Measurements from ENCODE around the gene SH3D21.

SH3D21 gene

GRCh38 chr1:36284517-36284916, 21.7 kb upstream of the SH3D21 start:
- no peak for TF ChIP-seq CTCF (IDR thresholded peaks at IDR 0.05; ENCODE audit: borderline replicate concordance, control extremely low read depth, extremely low read depth, insufficient read depth, missing control alignments)
- in situ Hi-C loops (cut with MboI; ENCODE audit: low sequenced_read_pairs, unreplicated experiment): no loop called here
- no peak for DNase-seq (ENCODE audit: low spot score)

- peak; percentile 44 for TF ChIP-seq CTCF (IDR thresholded peaks at IDR 0.05; ENCODE audit: borderline replicate concordance, control extremely low read depth, extremely low read depth, insufficient read depth, missing control alignments)
- in situ Hi-C loops (cut with MboI; ENCODE audit: low sequenced_read_pairs, unreplicated experiment): no loop called here
- peak; percentile 79 for DNase-seq (ENCODE audit: low spot score)
These were observed 20.6 kb upstream of the SH3D21 start for GRCh38 chr1:36285443-36286101.

- in situ Hi-C loops (cut with MboI; ENCODE audit: low sequenced_read_pairs, unreplicated experiment): no loop called here
- TF ChIP-seq CTCF (IDR thresholded peaks at IDR 0.05; ENCODE audit: borderline replicate concordance, control extremely low read depth, extremely low read depth, insufficient read depth, missing control alignments): no peak
- DNase-seq (ENCODE audit: low spot score): no peak
These were observed 19.4 kb upstream of the SH3D21 start for GRCh38 chr1:36286802-36287201.

- in situ Hi-C loops (cut with MboI; ENCODE audit: low sequenced_read_pairs, unreplicated experiment): no loop called here
- no peak for TF ChIP-seq CTCF (IDR thresholded peaks at IDR 0.05; ENCODE audit: borderline replicate concordance, control extremely low read depth, extremely low read depth, insufficient read depth, missing control alignments)
- DNase-seq (ENCODE audit: low spot score): no peak
These were observed 18.6 kb upstream of the SH3D21 start for GRCh38 chr1:36287595-36287994.

GRCh38 chr1:36295390-36295789, 10.8 kb upstream of the SH3D21 start:
- in situ Hi-C loops (cut with MboI; ENCODE audit: low sequenced_read_pairs, unreplicated experiment): no loop called here
- DNase-seq (ENCODE audit: low spot score): no peak
- TF ChIP-seq CTCF (IDR thresholded peaks at IDR 0.05; ENCODE audit: borderline replicate concordance, control extremely low read depth, extremely low read depth, insufficient read depth, missing control alignments): no peak

- TF ChIP-seq CTCF (IDR thresholded peaks at IDR 0.05; ENCODE audit: borderline replicate concordance, control extremely low read depth, extremely low read depth, insufficient read depth, missing control alignments): no peak
- in situ Hi-C loops (cut with MboI; ENCODE audit: low sequenced_read_pairs, unreplicated experiment): no loop called here
- DNase-seq (ENCODE audit: low spot score): no peak
These were observed 9.1 kb upstream of the SH3D21 start for GRCh38 chr1:36297062-36297461.

Data from GM13976 (cell line).